Measurements from ENCODE around the gene SLC13A4. TPM values are rescaled to one million over a fixed set of nuclear protein-coding genes. Genes with fewer than 3 reads are reported as not detected.

Gene SLC13A4
- total RNA-seq, 1 donor from 2014 or later: 0.07 TPM

- Histone ChIP-seq H3K4me2 (ENCODE audit: low read length) (no peak overlapping the region), H3K9ac (ENCODE audit: low read length) (no peak overlapping the region), H3K27ac (ENCODE audit: low read depth, low read length) (no peak overlapping the region), H3K9me3 (ENCODE audit: insufficient read depth, low read depth, low read length) (no peaks in the 10 kb centered on the region), H3K4me3 (ENCODE audit: insufficient read depth, low read depth, low read length) (no peak overlapping the region), H3K4me1 (ENCODE audit: insufficient read depth, low read length) (no peaks in the 10 kb centered on the region), H4K20me1 (ENCODE audit: insufficient read depth, low read length) (no peaks in the 10 kb centered on the region), H2AFZ (ENCODE audit: low read depth, low read length) (no peak overlapping the region), H3K79me2 (ENCODE audit: insufficient read depth, low read length) (no peaks in the 10 kb centered on the region), H3K27me3 (ENCODE audit: insufficient read depth, low read length) (no peaks in the 10 kb centered on the region), H3K36me3 (ENCODE audit: insufficient read depth, low read length) (no peaks in the 10 kb centered on the region)
- H3K4me1 Mint-ChIP-seq (ENCODE audit: low read depth, unreplicated experiment): peaks cover 6% of the 10 kb centered on the region
- H3K27me3 Mint-ChIP-seq (ENCODE audit: low read depth, unreplicated experiment): peaks cover 9% of the 10 kb centered on the region
- H3K27ac Mint-ChIP-seq (ENCODE audit: unreplicated experiment): no peak overlapping the region
- no peak for TF ChIP-seq EZH2 (IDR thresholded peaks at IDR 0.05; ENCODE audit: insufficient read depth, low read length)
- no peak for TF ChIP-seq CTCF (IDR thresholded peaks at IDR 0.05; ENCODE audit: insufficient read depth, low read depth, low read length)
- no peak overlapping the region for H3K4me3 Mint-ChIP-seq (ENCODE audit: unreplicated experiment)
- no peaks in the 10 kb centered on the region for H3K36me3 Mint-ChIP-seq (ENCODE audit: low read depth, unreplicated experiment)
- DNase-seq (ENCODE audit: low read depth): no peak
- no peak for FAIRE-seq
- H3K9me3 Mint-ChIP-seq (ENCODE audit: unreplicated experiment): no peaks in the 10 kb centered on the region
Observed at GRCh38 chr7:135729230-135729629, 1.2 kb upstream of the SLC13A4 start.

- H3K9ac ChIP-seq (ENCODE audit: low read length): no peak overlapping the region
- TF ChIP-seq EZH2 (IDR thresholded peaks at IDR 0.05; ENCODE audit: insufficient read depth, low read length): no peak
- TF ChIP-seq CTCF (IDR thresholded peaks at IDR 0.05; ENCODE audit: insufficient read depth, low read depth, low read length): no peak
- no peaks in the 10 kb centered on the region for H3K4me1 ChIP-seq (ENCODE audit: insufficient read depth, low read length)
- H3K9me3 Mint-ChIP-seq (ENCODE audit: unreplicated experiment): no peaks in the 10 kb centered on the region
- H3K27me3 Mint-ChIP-seq (ENCODE audit: low read depth, unreplicated experiment): peaks cover 7% of the 10 kb centered on the region
- H3K4me2 ChIP-seq (ENCODE audit: low read length): no peak overlapping the region
- no peaks in the 10 kb centered on the region for H3K79me2 ChIP-seq (ENCODE audit: insufficient read depth, low read length)
- H2AFZ ChIP-seq (ENCODE audit: low read depth, low read length): no peak overlapping the region
- H4K20me1 ChIP-seq (ENCODE audit: insufficient read depth, low read length): no peaks in the 10 kb centered on the region
- H3K36me3 ChIP-seq (ENCODE audit: insufficient read depth, low read length): no peaks in the 10 kb centered on the region
- no peaks in the 10 kb centered on the region for H3K27me3 ChIP-seq (ENCODE audit: insufficient read depth, low read length)
- no peak overlapping the region for H3K4me3 ChIP-seq (ENCODE audit: insufficient read depth, low read depth, low read length)
- no peaks in the 10 kb centered on the region for H3K9me3 ChIP-seq (ENCODE audit: insufficient read depth, low read depth, low read length)
- no peaks in the 10 kb centered on the region for H3K4me1 Mint-ChIP-seq (ENCODE audit: low read depth, unreplicated experiment)
- FAIRE-seq (no peak), DNase-seq (ENCODE audit: low read depth) (no peak)
- H3K27ac ChIP-seq (ENCODE audit: low read depth, low read length): no peak overlapping the region
- H3K36me3 Mint-ChIP-seq (ENCODE audit: low read depth, unreplicated experiment): no peaks in the 10 kb centered on the region
- H3K27ac Mint-ChIP-seq (ENCODE audit: unreplicated experiment): no peak overlapping the region
- no peak overlapping the region for H3K4me3 Mint-ChIP-seq (ENCODE audit: unreplicated experiment)
Observed at GRCh38 chr7:135726911-135727673, 894 bp downstream of the SLC13A4 start.

GRCh38 chr7:135726276-135726788, 1.7 kb downstream of the SLC13A4 start:
- H3K36me3 ChIP-seq (ENCODE audit: insufficient read depth, low read length): no peaks in the 10 kb centered on the region
- peaks cover 7% of the 10 kb centered on the region for H3K27me3 Mint-ChIP-seq (ENCODE audit: low read depth, unreplicated experiment)
- H3K4me2 ChIP-seq (ENCODE audit: low read length): no peak overlapping the region
- H2AFZ ChIP-seq (ENCODE audit: low read depth, low read length): no peak overlapping the region
- TF ChIP-seq EZH2 (IDR thresholded peaks at IDR 0.05; ENCODE audit: insufficient read depth, low read length): no peak
- no peak for TF ChIP-seq CTCF (IDR thresholded peaks at IDR 0.05; ENCODE audit: insufficient read depth, low read depth, low read length)
- H3K36me3 Mint-ChIP-seq (ENCODE audit: low read depth, unreplicated experiment): no peaks in the 10 kb centered on the region
- no peaks in the 10 kb centered on the region for H3K9me3 ChIP-seq (ENCODE audit: insufficient read depth, low read depth, low read length)
- no peak overlapping the region for H3K27ac ChIP-seq (ENCODE audit: low read depth, low read length)
- H3K27ac Mint-ChIP-seq (ENCODE audit: unreplicated experiment): no peak overlapping the region
- DNase-seq (ENCODE audit: low read depth) (no peak), FAIRE-seq (no peak)
- no peak overlapping the region for H3K4me3 Mint-ChIP-seq (ENCODE audit: unreplicated experiment)
- H4K20me1 ChIP-seq (ENCODE audit: insufficient read depth, low read length): no peaks in the 10 kb centered on the region
- no peak overlapping the region for H3K4me3 ChIP-seq (ENCODE audit: insufficient read depth, low read depth, low read length)
- H3K9me3 Mint-ChIP-seq (ENCODE audit: unreplicated experiment): no peaks in the 10 kb centered on the region
- H3K79me2 ChIP-seq (ENCODE audit: insufficient read depth, low read length): no peaks in the 10 kb centered on the region
- no peaks in the 10 kb centered on the region for H3K27me3 ChIP-seq (ENCODE audit: insufficient read depth, low read length)
- H3K4me1 ChIP-seq (ENCODE audit: insufficient read depth, low read length): no peaks in the 10 kb centered on the region
- no peak overlapping the region for H3K9ac ChIP-seq (ENCODE audit: low read length)
- no peaks in the 10 kb centered on the region for H3K4me1 Mint-ChIP-seq (ENCODE audit: low read depth, unreplicated experiment)

All from astrocyte (in vitro differentiated cells and primary cell).